H1 (cell line): ENCODE results near the gene ENDOU. TPM values are rescaled to one million over a fixed set of nuclear protein-coding genes. Genes with fewer than 3 reads are reported as not detected.

Experiments used
- CTCF ChIA-PET: fragments of 300-600 bp; sonication (Branson Sonifier 250); formaldehyde crosslinking; loops from one replicate; lab custom pipeline; 2021; ENCODE audit not compliant: partially characterized antibody; lab: Charles Lee
- POLR2A ChIA-PET: fragments of 300-600 bp; sonication (Branson Sonifier 250); formaldehyde crosslinking; loops from one replicate; lab custom pipeline; 2021; ENCODE audit warnings: inconsistent platforms; ENCODE audit not compliant: partially characterized antibody; lab: Charles Lee
- DNase-seq, 2 experiments: peaks; one replicate each; pipeline versions ENCODE4 v3.0.0 to v3.0.0-alpha.2; 2010 to 2022; ENCODE audit warnings: low spot score in 2 of 2, low read depth in 1 of 2, mixed read lengths in 1 of 2
- FAIRE-seq: peaks from 2 replicates; lab custom pipeline; 2011; peaks lifted over from hg19 to GRCh38; lab: Jason Lieb, UNC
- H2AFZ ChIP-seq: 2 replicates; pipeline ENCODE4 v1.8.1; 2012; ENCODE audit warnings: low read length, inconsistent platforms
- H2AK5ac ChIP-seq: 2 replicates; pipeline ENCODE4 v1.6.1; 2013; ENCODE audit warnings: low read depth, low read length
- H2BK120ac ChIP-seq: replicated peaks from 2 replicates; pipeline ENCODE3; 2013; ENCODE audit warnings: low read depth, low read length, inconsistent platforms
- H2BK12ac ChIP-seq: 2 replicates; pipeline ENCODE4 v1.6.1; 2013; ENCODE audit warnings: low read depth, low read length
- H2BK15ac ChIP-seq: 2 replicates; pipeline ENCODE4 v1.6.1; 2013; ENCODE audit warnings: low read length
- H2BK20ac ChIP-seq: 2 replicates; pipeline ENCODE4 v1.6.1; 2013; ENCODE audit warnings: low read length
- H2BK5ac ChIP-seq: 2 replicates; pipeline ENCODE4 v1.6.1; 2013; ENCODE audit warnings: low read depth, low read length
- H3K14ac ChIP-seq: 2 replicates; pipeline ENCODE4 v1.6.1; 2013; ENCODE audit warnings: inconsistent platforms; ENCODE audit not compliant: insufficient read length
- H3K18ac ChIP-seq: 2 replicates; pipeline ENCODE4 v1.6.1; 2013; ENCODE audit warnings: low read length; ENCODE audit errors: extremely low read depth
- H3K23ac ChIP-seq: 2 replicates; pipeline ENCODE4 v1.6.1; 2013; ENCODE audit warnings: inconsistent platforms; ENCODE audit not compliant: insufficient read length
- H3K23me2 ChIP-seq: 2 replicates; pipeline ENCODE4 v1.6.1; 2013; ENCODE audit warnings: low read depth, low read length
- H3K27ac ChIP-seq: 2 replicates; pipeline ENCODE4 v1.6.1; 2011; ENCODE audit warnings: low read depth, low read length, inconsistent platforms
- H3K27me3 ChIP-seq, 4 experiments: replicated peaks in 1 of 4; 1 replicate in 1 of 4; 2 replicates in 3 of 4; pipeline versions ENCODE4 v1.6.1 to v1.8.1; 2011 to 2013; ENCODE audit warnings: low read length in 3 of 4, mild to moderate bottlenecking in 3 of 4, inconsistent platforms in 2 of 4, mixed read lengths in 2 of 4, moderate library complexity in 1 of 4; ENCODE audit not compliant: control insufficient read depth in 3 of 4, insufficient read depth in 3 of 4; ENCODE audit errors: extremely low read depth in 1 of 4
- H3K36me3 ChIP-seq, 4 experiments: 2 replicates each; pipeline versions ENCODE4 v1.6.1 to v1.8.1; 2011 to 2013; ENCODE audit warnings: mild to moderate bottlenecking in 4 of 4, low read length in 3 of 4, moderate library complexity in 2 of 4, control low read depth in 1 of 4, inconsistent platforms in 1 of 4; ENCODE audit not compliant: insufficient read depth in 4 of 4, control insufficient read depth in 2 of 4
- H3K4ac ChIP-seq: replicated peaks from 2 replicates; pipeline ENCODE3; 2013; ENCODE audit warnings: low read length, low read depth, mixed read lengths, inconsistent platforms; ENCODE audit not compliant: insufficient read length
- H3K4me1 ChIP-seq, 4 experiments: replicated peaks in 1 of 4; 1 replicate in 1 of 4; 2 replicates in 3 of 4; pipeline versions ENCODE4 v1.6.1 to v1.8.1; 2011 to 2013; ENCODE audit warnings: low read length in 3 of 4, inconsistent platforms in 2 of 4, mixed read lengths in 1 of 4; ENCODE audit not compliant: insufficient read depth in 4 of 4, control insufficient read depth in 3 of 4
- H3K4me2 ChIP-seq, 2 experiments: 2 replicates each; pipeline versions ENCODE4 v1.6.1 to v1.8.1; 2011 to 2013; ENCODE audit warnings: low read depth in 2 of 2, low read length in 2 of 2, control low read depth in 1 of 2, inconsistent platforms in 1 of 2, mild to moderate bottlenecking in 1 of 2; ENCODE audit not compliant: insufficient read depth in 1 of 2
- H3K4me3 ChIP-seq, 4 experiments: fragments of 200-600, 300-600 bp in 1 of 4; sonication (generic), shearing (Covaris generic), sonication (Bioruptor Twin) in 1 of 4; 2 replicates each; pipeline versions ENCODE4 v1.5.1 to v1.8.1; 2011 to 2016; ENCODE audit warnings: low read length in 4 of 4, low read depth in 3 of 4, control low read depth in 2 of 4, inconsistent platforms in 2 of 4, mild to moderate bottlenecking in 2 of 4, mixed read lengths in 1 of 4, moderate library complexity in 1 of 4; ENCODE audit not compliant: insufficient read depth in 2 of 4; ENCODE audit errors: extremely low read depth in 1 of 4
- H3K56ac ChIP-seq: replicated peaks from 2 replicates; pipeline ENCODE3; 2013; ENCODE audit warnings: low read depth, mild to moderate bottlenecking, mixed read lengths, low read length, inconsistent platforms; ENCODE audit not compliant: insufficient read length
- H3K79me1 ChIP-seq: 2 replicates; pipeline ENCODE4 v1.6.1; 2013; ENCODE audit warnings: low read depth, low read length, control low read depth
- H3K79me2 ChIP-seq, 2 experiments: 2 replicates each; pipeline versions ENCODE4 v1.6.1 to v1.8.1; 2012 to 2013; ENCODE audit warnings: low read length in 2 of 2, mild to moderate bottlenecking in 2 of 2, inconsistent platforms in 1 of 2; ENCODE audit not compliant: insufficient read depth in 2 of 2, control insufficient read depth in 1 of 2
- H3K9ac ChIP-seq, 4 experiments: replicated peaks in 1 of 4; 1 replicate in 1 of 4; 2 replicates in 3 of 4; pipeline versions ENCODE4 v1.6.1 to v1.8.1; 2011 to 2013; ENCODE audit warnings: low read depth in 3 of 4, low read length in 3 of 4, control low read depth in 2 of 4, mild to moderate bottlenecking in 2 of 4, moderate library complexity in 2 of 4, inconsistent platforms in 1 of 4; ENCODE audit errors: extremely low read depth in 1 of 4
- H3K9me3 ChIP-seq, 2 experiments: 2 replicates each; pipeline versions ENCODE4 v1.6.1 to v1.8.1; 2012 to 2013; ENCODE audit warnings: mild to moderate bottlenecking in 2 of 2, moderate library complexity in 2 of 2, control low read depth in 1 of 2, inconsistent platforms in 1 of 2, low read depth in 1 of 2, low read length in 1 of 2, mixed read lengths in 1 of 2; ENCODE audit not compliant: insufficient read depth in 2 of 2
- H4K20me1 ChIP-seq, 2 experiments: replicated peaks in 1 of 2; 2 replicates each; pipeline versions ENCODE3 to v1.8.1; 2011 to 2013; ENCODE audit warnings: inconsistent platforms in 2 of 2, low read length in 2 of 2, mild to moderate bottlenecking in 1 of 2; ENCODE audit not compliant: insufficient read depth in 2 of 2, control insufficient read depth in 1 of 2
- H4K5ac ChIP-seq: 2 replicates; pipeline ENCODE4 v1.6.1; 2013; ENCODE audit warnings: low read length, low read depth, mixed read lengths, inconsistent platforms; ENCODE audit not compliant: insufficient read length
- H4K8ac ChIP-seq: 2 replicates; pipeline ENCODE4 v1.8.0; 2013; ENCODE audit warnings: mild to moderate bottlenecking, moderate library complexity, low read length, inconsistent platforms; ENCODE audit not compliant: insufficient read depth; ENCODE audit errors: extremely low read depth
- H4K91ac ChIP-seq: replicated peaks from 2 replicates; pipeline ENCODE3; 2013; ENCODE audit warnings: low read length, mixed read lengths, inconsistent platforms; ENCODE audit not compliant: insufficient read length
- BACH1 ChIP-seq: IDR thresholded peaks from 2 replicates; pipeline ENCODE4 v1.6.1; 2012; ENCODE audit warnings: low read length, improper control_type of control experiment
- BRCA1 ChIP-seq: IDR thresholded peaks from 2 replicates; pipeline ENCODE4 v1.6.1; 2012; ENCODE audit warnings: low read depth, low read length, improper control_type of control experiment
- GTF2F1 ChIP-seq: IDR thresholded peaks from 2 replicates; pipeline ENCODE4 v1.6.1; 2012; ENCODE audit warnings: low read depth, low read length, improper control_type of control experiment, borderline replicate concordance
- JUND ChIP-seq: IDR thresholded peaks from 2 replicates; pipeline ENCODE4 v1.6.1; 2011; ENCODE audit warnings: mild to moderate bottlenecking, improper control_type of control experiment, low read length
- KDM4A ChIP-seq: IDR thresholded peaks from one replicate; pipeline ENCODE4 v1.7.1; 2012; ENCODE audit warnings: low read depth, mild to moderate bottlenecking, moderate library complexity, low read length, inconsistent platforms; ENCODE audit not compliant: severe bottlenecking
- MAX ChIP-seq: IDR thresholded peaks from 2 replicates; pipeline ENCODE4 v1.6.1; 2012; ENCODE audit warnings: inconsistent platforms
- POU5F1 ChIP-seq: IDR thresholded peaks from 2 replicates; pipeline ENCODE4 v1.6.1; 2011; ENCODE audit warnings: low read depth, mild to moderate bottlenecking, low read length, moderate library complexity
- RAD21 ChIP-seq, 2 experiments: IDR thresholded peaks in 1 of 2; conservative IDR thresholded peaks in 1 of 2; 2 replicates each; pipeline ENCODE4 v1.6.1; 2011; ENCODE audit warnings: low read depth in 2 of 2, low read length in 2 of 2, improper control_type of control experiment in 1 of 2, inconsistent platforms in 1 of 2, mild to moderate bottlenecking in 1 of 2, moderate library complexity in 1 of 2
- SIN3A ChIP-seq, 2 experiments: IDR thresholded peaks in 1 of 2; conservative IDR thresholded peaks in 1 of 2; 2 replicates each; pipeline ENCODE4 v1.6.1; 2011 to 2012; ENCODE audit warnings: low read length in 2 of 2, improper control_type of control experiment in 1 of 2, low read depth in 1 of 2, mild to moderate bottlenecking in 1 of 2
- SP2 ChIP-seq: IDR thresholded peaks from 2 replicates; pipeline ENCODE4 v1.6.1; 2012; ENCODE audit warnings: mild to moderate bottlenecking, low read length, inconsistent platforms
- TEAD4 ChIP-seq: IDR thresholded peaks from 2 replicates; pipeline ENCODE4 v1.6.1; 2012; ENCODE audit warnings: low read depth, low read length, inconsistent platforms, mixed read lengths
- ZNF274 ChIP-seq: IDR thresholded peaks from 2 replicates; pipeline ENCODE4 v1.7.0; 2012; ENCODE audit warnings: low read length, borderline replicate concordance; ENCODE audit errors: extremely low read depth
- WGBS, 2 experiments: shearing (Covaris generic) in 1 of 2; methylation state at CpG; one replicate each; pipeline versions ENCODE4 v1.1.6 to v1.1.7; 2013 to 2015; ENCODE audit warnings: low lambda C conversion rate in 2 of 2, mixed read lengths in 2 of 2, inconsistent platforms in 1 of 2, low coverage in 1 of 2, missing lambda C conversion rate in 1 of 2; ENCODE audit not compliant: insufficient replicate concordance in 2 of 2, insufficient coverage in 1 of 2, insufficient read length in 1 of 2; ENCODE audit errors: extremely low coverage in 1 of 2, missing lambda C conversion rate in 1 of 2; 5-methylcytosine and 5-hydroxymethylcytosine counted together
- polyA plus RNA-seq, 7 experiments: library from polyadenylated mRNA; depleted of rRNA in 3 of 7; stranded (reverse) in 5 of 7; unstranded in 2 of 7; fragments of >200 nt in 5 of 7; fragments of 200-250 nt in 2 of 7; gene quantifications; 1 replicate in 5 of 7; 2 replicates in 1 of 7; 4 replicates in 1 of 7; pipeline versions ENCODE4 v1.2.1 to v1.2.3, GENCODE V29; 2011 to 2013; ENCODE audit warnings: missing spikeins in 2 of 7, mixed read lengths in 2 of 7
- total RNA-seq: library from RNA; stranded (reverse); fragmentation: NEBNext Ultra II Directional; extraction: Animal tissue kit (Norgen Biotek cat#: 25700); gene quantifications from 2 replicates; pipeline ENCODE4 v1.2.1, GENCODE V29; 2021

Gene ENDOU
- total and polyA plus RNA-seq, 2 of the 8 experiments (the other 6 are each of a cell fraction or from before 2014, with no cell fraction given), result not detected

DNA sequence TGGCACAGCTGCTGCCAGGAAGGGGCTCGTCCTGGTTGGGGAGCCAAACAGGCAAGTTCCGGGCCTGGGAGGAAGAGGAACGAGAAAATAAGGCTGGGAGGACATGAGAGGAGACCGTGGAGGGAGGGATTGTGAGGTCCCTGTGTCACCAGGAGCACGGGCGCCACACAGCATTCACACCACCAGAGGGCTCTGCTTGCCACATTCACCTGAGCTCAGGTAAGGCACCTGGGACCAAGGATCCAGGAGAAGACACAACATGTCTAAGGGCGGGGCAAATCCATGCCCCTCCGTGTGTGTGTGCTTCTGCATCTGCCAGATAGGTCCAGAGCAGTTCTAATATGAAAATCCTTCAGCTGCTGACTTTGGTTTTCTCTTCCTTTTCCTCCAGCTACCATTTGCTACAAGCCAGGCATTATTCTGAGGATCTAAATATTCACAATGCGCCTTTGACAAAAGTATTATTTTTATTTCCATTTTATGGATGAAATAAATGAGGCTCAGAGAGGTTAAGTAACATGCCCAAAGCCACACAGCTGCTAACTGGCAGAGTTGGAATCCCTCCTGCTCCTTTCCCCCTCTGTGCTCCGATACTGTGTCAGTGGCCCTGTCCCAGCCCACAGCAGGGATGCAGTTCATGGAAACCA is 18.8 kb upstream of the ENDOU start:
- H2AFZ ChIP-seq, result no peak overlapping the region
- peak overlapping the region; percentile 72; the same call in 1 of the 2 replicates for H2BK20ac ChIP-seq
- H3K56ac ChIP-seq, result no peak overlapping the region
- no peak overlapping the region for H2AK5ac ChIP-seq
- FAIRE-seq (peak; percentile 82), DNase-seq (peak; percentile 58 to 83)
- no peak overlapping the region for H3K18ac ChIP-seq
- ChIA-PET CTCF (interaction anchor here (0.9 to 64.6 kb wide), 19 partner anchors 7 to 206 kb away, joined by 3 to 2442 read pairs (median 10); partner anchors contain the start of genes ENDOU, HDAC7, RAPGEF3 and SLC48A1), POLR2A (interaction anchor here (0.9 to 7.4 kb wide), 9 partner anchors 7 to 95 kb away, joined by 3 to 79 read pairs (median 8); partner anchors contain the start of genes RAPGEF3 and SLC48A1)
- H3K9ac ChIP-seq, result no peak overlapping the region
- no peak overlapping the region for H4K8ac ChIP-seq
- peak overlapping the region; percentile 76 for H2BK12ac ChIP-seq
- H3K36me3 ChIP-seq, result no peaks in the 10 kb centered on the region
- no peaks in the 10 kb centered on the region for H4K20me1 ChIP-seq
- H3K4ac ChIP-seq, result no peak overlapping the region
- no peak overlapping the region for H3K4me3 ChIP-seq
- H2BK15ac ChIP-seq, result 0 out of 2 replicates have a peak overlapping the region, but pooled peaks have one; percentile 83
- 37% methylated on average over 10 of the region's 10 CpGs; no CpG with 5 or more reads in 1 of the 2 experiments for WGBS, 2 experiments
- no peak overlapping the region for H4K91ac ChIP-seq
- H3K23ac ChIP-seq, result no peak overlapping the region
- H3K4me1 ChIP-seq, result peaks cover 0 to 10% (median 2%) of the 10 kb centered on the region in 4 experiments; a peak in 4 of 7 replicates
- no peaks in the 10 kb centered on the region for H3K79me2 ChIP-seq
- H2BK120ac ChIP-seq, result no peak overlapping the region
- peak overlapping the region; percentile 50; the same call in 1 of the 2 replicates for H2BK5ac ChIP-seq
- H4K5ac ChIP-seq, result no peak overlapping the region
- H3K4me2 ChIP-seq, result no peak overlapping the region
- H3K79me1 ChIP-seq, result no peaks in the 10 kb centered on the region
- H3K27me3 ChIP-seq, result no peaks in the 10 kb centered on the region
- no peak overlapping the region for H3K14ac ChIP-seq
- H3K27ac ChIP-seq, result no peak overlapping the region
- H3K23me2 ChIP-seq, result no peaks in the 10 kb centered on the region; the same call in 1 of the 2 replicates
- H3K9me3 ChIP-seq, result no peaks in the 10 kb centered on the region
- no peak for TF ChIP-seq GTF2F1
- peak; percentile 84 to 88 for TF ChIP-seq RAD21 (IDR thresholded peaks at IDR 0.05 in 1 of 2, conservative IDR thresholded peaks at IDR 0.05 in 1 of 2; ENCODE audit: low read depth in 2 of 2, low read length in 2 of 2)
- TF ChIP-seq BACH1, result 0 out of 2 replicates have a peak, but pooled peaks have one; percentile 44
- TF ChIP-seq KDM4A, result no peak
- TF ChIP-seq JUND, result peak; percentile 22; the same call in 1 of the 2 replicates
- TF ChIP-seq TEAD4, result peak; percentile 96
- no peak for TF ChIP-seq ZNF274
- TF ChIP-seq MAX, result 0 out of 2 replicates have a peak, but pooled peaks have one; percentile 33
- no peak for TF ChIP-seq SIN3A (conservative IDR thresholded peaks at IDR 0.05 in 1 of 2, IDR thresholded peaks at IDR 0.05 in 1 of 2; ENCODE audit: low read depth in 1 of 2, low read length in 2 of 2)
- TF ChIP-seq BRCA1, result no peak
- TF ChIP-seq POU5F1, result no peak
- no peak for TF ChIP-seq SP2
